ENCODE results near the gene MYBBP1A.

Gene MYBBP1A

DNA sequence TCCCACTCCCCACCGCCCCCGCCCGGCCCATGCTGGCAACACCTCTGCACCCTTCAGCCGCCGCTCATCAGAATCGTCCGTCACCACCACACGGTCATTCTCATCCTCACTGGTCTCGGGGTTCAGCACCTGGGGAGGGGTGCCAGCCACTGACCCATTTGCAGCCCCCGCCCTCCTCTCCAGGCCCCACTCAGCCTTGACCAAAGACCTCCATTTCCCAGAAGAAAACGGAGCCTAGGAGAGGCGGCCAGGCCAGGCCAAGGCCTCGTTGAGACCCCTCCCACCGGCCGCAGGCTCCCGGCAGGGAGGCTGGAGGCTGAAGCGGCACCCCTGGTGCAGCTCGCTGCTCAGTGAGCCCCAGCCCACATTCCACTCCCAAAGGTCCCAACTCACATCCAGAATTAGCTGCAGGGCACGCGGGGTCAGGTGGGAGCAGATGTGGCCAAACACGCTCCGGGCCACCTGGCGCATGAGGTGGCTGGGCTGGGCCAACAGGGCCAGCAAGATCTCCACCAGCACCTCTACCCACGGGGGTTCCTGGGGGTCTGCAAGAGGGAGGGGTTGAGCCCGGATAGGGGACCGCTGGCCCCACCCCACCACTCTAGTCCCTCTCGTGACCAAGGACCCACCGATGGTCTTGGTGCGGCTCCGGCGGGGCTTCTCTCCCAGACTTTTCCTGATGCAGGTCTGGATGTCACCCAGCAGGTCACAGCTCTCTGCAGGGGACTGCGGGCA lies 9.8 kb downstream of the MYBBP1A start:
- in situ Hi-C loops (cut with MboI; ENCODE audit: low pct_unique_long_range_greater_than_20kb, low sequenced_read_pairs, unreplicated experiment), result no loop called here
- DNase-seq (ENCODE audit: low spot score), result no peak
- TF ChIP-seq, protein P1, sequence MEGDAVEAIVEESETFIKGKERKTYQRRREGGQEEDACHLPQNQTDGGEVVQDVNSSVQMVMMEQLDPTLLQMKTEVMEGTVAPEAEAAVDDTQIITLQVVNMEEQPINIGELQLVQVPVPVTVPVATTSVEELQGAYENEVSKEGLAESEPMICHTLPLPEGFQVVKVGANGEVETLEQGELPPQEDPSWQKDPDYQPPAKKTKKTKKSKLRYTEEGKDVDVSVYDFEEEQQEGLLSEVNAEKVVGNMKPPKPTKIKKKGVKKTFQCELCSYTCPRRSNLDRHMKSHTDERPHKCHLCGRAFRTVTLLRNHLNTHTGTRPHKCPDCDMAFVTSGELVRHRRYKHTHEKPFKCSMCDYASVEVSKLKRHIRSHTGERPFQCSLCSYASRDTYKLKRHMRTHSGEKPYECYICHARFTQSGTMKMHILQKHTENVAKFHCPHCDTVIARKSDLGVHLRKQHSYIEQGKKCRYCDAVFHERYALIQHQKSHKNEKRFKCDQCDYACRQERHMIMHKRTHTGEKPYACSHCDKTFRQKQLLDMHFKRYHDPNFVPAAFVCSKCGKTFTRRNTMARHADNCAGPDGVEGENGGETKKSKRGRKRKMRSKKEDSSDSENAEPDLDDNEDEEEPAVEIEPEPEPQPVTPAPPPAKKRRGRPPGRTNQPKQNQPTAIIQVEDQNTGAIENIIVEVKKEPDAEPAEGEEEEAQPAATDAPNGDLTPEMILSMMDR (IDR thresholded peaks at IDR 0.05; ENCODE audit: extremely low read depth, insufficient read depth, missing control alignments), result no peak

DNA sequence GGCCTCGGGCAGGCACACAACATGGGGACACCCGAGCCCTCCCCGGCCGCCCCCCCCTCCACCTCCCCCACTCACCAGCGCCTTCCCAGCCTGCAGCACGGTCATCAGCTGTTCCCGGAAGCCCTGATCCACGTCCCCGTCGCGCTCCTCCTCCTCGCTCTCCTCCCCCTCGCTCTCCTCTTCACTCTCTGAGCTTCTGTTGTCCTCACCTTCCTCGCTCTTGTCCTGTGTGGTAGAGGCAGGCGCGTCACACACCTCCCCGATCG lies 10.3 kb downstream of the MYBBP1A start:
- no peak for DNase-seq (ENCODE audit: low spot score)
- in situ Hi-C loops (cut with MboI; ENCODE audit: low pct_unique_long_range_greater_than_20kb, low sequenced_read_pairs, unreplicated experiment), result no loop called here
- TF ChIP-seq, protein P1 (IDR thresholded peaks at IDR 0.05; ENCODE audit: extremely low read depth, insufficient read depth, missing control alignments), result no peak

DNA sequence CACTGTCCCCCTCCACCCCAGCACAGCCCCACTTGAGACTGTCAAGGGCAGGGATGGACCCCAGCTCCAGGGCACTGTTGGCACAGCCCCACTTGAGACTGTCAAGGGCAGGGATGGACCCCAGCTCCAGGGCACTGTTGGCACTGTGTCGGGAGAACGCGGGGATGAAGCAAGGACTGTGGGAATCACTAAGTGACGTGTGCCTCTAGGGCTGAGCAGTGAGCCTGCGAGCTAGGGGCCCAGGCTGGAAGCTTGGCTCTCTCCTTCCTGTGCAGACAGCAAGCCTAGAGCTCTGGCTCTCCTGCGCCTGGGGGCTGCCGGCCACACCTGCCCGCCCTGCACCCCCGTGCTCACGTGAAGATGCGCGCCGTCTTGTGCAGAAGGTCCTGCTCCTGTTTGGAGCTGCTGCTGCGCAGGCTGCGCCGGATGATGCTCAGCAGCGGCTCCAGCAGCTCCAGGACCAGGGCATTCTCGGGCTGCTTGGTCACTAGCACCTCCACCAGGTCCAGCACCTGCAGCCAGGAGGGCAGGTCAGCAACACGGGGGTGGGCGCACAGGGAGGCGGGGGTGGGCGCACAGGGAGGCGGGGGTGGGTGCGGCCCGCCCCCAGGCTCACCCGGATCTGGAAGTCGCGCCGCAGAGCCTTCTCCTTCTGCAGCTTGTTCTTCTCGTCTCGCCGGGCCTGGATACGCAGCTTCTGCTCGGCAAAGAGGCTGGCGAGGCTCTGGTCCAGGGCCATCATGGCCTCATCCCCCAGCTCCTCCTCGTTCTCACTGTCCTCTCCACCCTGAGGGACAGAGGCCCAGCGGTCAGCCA lies 10.8 kb downstream of the MYBBP1A start:
- no peak for DNase-seq (ENCODE audit: low spot score)
- in situ Hi-C loops (cut with MboI; ENCODE audit: low pct_unique_long_range_greater_than_20kb, low sequenced_read_pairs, unreplicated experiment), result no loop called here
- TF ChIP-seq, protein P1 (IDR thresholded peaks at IDR 0.05; ENCODE audit: extremely low read depth, insufficient read depth, missing control alignments), result no peak

DNA sequence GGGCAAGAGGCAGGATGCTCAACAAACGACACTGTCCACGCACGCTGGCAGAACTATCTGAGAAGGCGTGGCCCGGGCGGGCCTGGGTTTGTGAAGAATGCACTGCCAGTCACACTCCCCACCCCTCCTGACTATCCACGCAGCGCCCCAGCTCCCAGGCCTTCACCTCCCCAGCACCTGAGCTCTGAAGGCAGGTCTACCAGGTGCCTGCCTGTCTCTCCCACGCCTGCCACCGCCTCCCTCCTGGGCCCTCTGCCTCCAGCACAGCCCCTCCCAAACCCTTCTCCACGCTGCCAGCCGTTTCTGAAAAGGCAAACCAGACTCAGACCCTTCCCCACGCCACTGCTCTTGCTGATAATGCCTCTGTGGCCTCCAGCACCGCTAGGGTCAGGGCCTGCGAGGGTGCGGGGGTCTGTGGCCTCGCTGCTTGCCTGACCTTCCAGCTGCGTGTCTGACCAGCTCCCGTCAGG lies 11.6 kb downstream of the MYBBP1A start:
- TF ChIP-seq, protein P1 (IDR thresholded peaks at IDR 0.05; ENCODE audit: extremely low read depth, insufficient read depth, missing control alignments), result no peak
- DNase-seq (ENCODE audit: low spot score), result no peak
- in situ Hi-C loops (cut with MboI; ENCODE audit: low pct_unique_long_range_greater_than_20kb, low sequenced_read_pairs, unreplicated experiment), result no loop called here

DNA sequence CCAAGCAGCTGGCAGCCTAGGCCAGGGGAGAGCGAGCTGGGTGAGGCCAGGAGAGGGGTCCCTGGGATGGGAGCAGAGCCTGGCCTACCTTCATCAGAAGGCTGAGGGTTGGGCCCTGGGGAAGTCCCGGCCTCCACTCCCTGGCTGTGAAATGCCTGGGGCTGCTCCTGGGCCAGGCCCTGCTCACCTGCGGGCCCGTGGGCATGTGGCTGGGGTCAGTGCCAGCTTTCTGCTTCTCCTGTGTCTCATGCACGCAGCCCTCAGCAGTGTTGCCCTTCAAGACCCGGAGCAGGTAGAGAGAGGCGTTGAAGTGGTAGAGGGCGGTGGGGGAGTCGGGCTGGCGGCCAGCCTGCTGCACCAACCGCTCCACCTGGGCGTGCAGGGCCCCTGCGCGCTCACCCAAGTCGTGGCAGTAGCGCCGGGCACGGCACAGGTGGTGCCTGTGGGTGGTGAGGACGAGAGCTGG lies 12.4 kb downstream of the MYBBP1A start:
- DNase-seq (ENCODE audit: low spot score), result no peak
- in situ Hi-C loops (cut with MboI; ENCODE audit: low pct_unique_long_range_greater_than_20kb, low sequenced_read_pairs, unreplicated experiment), result no loop called here
- TF ChIP-seq, protein P1 (IDR thresholded peaks at IDR 0.05; ENCODE audit: extremely low read depth, insufficient read depth, missing control alignments), result no peak

DNA sequence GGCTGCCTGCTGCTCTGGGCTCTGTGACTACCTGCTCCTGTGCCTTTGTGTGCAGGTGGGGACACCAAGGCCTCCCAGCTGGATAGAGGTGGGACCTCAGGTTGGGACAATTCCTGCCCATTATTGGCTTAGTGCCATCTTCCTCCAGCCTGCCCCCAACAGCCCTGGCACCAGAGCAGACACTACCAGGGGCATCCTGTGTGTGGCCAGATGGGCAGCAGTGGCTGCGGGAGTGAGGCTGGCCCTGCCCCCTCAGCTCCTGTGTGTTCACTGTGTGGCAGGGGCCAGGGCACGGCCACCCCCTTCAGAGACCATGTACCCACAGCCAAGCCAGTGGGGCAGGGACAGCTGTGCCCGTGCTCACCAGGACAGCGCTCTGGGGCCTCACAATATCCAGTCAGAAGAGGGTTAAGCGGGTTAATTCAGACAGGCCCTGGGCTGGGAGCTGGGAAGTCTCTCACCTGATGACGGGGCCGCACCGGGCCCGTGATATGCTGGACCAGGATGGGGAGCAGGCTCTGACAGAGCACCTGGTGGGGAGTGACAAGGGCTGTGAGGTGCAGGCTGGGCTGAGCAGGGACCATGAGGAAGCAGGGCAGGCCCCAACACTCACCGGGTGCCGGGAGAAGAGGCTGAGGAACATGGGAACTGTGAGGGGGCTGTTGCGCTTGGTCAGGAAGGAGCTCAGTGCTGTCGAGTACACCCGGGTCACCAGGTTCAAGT lies 13.0 kb downstream of the MYBBP1A start:
- DNase-seq (ENCODE audit: low spot score), result no peak
- TF ChIP-seq, protein P1 (IDR thresholded peaks at IDR 0.05; ENCODE audit: extremely low read depth, insufficient read depth, missing control alignments), result no peak
- in situ Hi-C loops (cut with MboI; ENCODE audit: low pct_unique_long_range_greater_than_20kb, low sequenced_read_pairs, unreplicated experiment), result no loop called here
